Fibroblast of mammary gland (primary cell): ENCODE data around the gene WNT6.

Experiments
- DNase-seq: peaks from one replicate; pipeline ENCODE4 v3.0.0-alpha.2; 2010; ENCODE audit warnings: low read depth
- H3K4me3 ChIP-seq: 2 replicates; pipeline ENCODE4 v1.5.1; 2011; ENCODE audit warnings: low read depth, mild to moderate bottlenecking, low read length, moderate library complexity; ENCODE audit not compliant: control insufficient read depth
- TF ChIP-seq, protein P1 (sequence below): conservative IDR thresholded peaks from 2 replicates; pipeline ENCODE4 v1.5.1; 2011; ENCODE audit warnings: low read depth, low read length, inconsistent platforms; ENCODE audit not compliant: control insufficient read depth, insufficient read depth

The WNT6 gene

DNA sequence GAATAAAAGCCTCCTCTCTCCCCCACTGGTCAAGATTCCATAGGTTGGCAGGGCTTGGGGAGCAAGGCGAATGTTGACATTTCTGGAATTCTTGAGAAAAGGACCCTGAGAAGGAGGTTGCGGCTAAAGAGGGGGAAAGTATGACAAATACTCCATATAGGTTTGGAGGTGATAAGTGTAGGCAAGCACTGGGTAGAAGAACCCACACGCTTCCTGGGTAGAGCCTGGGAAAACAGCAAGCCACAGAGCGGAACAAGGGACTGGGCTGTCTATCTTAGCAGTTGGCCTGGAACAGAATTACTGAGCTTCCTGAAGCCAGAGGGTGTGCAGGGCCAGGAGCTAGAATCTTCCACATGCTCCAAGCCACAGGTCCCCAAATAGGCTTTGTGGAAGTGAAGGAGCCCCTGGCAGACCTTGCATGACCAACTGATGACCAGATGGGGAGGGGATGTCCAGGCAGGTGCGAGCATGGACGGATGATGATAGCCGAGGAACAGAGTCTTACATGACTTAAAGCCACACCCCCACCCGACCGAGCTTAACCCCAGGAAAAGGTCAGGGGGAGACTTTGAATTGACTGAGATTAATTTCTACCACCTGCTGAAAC, 37.9 kb upstream of the WNT6 start:
- no peak for DNase-seq
- no peak overlapping the region for H3K4me3 ChIP-seq
- TF ChIP-seq, protein P1, sequence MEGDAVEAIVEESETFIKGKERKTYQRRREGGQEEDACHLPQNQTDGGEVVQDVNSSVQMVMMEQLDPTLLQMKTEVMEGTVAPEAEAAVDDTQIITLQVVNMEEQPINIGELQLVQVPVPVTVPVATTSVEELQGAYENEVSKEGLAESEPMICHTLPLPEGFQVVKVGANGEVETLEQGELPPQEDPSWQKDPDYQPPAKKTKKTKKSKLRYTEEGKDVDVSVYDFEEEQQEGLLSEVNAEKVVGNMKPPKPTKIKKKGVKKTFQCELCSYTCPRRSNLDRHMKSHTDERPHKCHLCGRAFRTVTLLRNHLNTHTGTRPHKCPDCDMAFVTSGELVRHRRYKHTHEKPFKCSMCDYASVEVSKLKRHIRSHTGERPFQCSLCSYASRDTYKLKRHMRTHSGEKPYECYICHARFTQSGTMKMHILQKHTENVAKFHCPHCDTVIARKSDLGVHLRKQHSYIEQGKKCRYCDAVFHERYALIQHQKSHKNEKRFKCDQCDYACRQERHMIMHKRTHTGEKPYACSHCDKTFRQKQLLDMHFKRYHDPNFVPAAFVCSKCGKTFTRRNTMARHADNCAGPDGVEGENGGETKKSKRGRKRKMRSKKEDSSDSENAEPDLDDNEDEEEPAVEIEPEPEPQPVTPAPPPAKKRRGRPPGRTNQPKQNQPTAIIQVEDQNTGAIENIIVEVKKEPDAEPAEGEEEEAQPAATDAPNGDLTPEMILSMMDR = no peak

DNA sequence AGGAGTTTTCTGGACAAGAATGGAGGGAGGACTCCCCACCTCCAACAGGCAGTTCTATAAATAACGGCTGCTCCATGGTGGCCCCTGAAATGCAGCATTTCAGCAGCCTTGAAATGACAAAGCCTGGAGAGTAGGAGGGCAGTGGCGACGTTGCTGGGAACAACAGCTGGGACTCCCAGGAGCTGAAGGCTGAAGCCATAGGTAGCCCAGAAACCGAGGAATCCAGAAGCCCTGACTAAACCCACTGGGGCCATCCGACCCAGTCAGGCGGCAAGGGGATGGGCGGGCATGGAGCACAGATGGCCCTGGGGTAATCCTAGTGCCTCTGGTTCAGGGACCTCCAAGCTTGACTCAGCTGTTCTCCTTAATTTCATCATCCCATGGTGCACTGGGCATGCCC, 37.0 kb upstream of the WNT6 start:
- H3K4me3 ChIP-seq = no peak overlapping the region
- no peak for DNase-seq
- TF ChIP-seq, protein P1 = no peak

DNA sequence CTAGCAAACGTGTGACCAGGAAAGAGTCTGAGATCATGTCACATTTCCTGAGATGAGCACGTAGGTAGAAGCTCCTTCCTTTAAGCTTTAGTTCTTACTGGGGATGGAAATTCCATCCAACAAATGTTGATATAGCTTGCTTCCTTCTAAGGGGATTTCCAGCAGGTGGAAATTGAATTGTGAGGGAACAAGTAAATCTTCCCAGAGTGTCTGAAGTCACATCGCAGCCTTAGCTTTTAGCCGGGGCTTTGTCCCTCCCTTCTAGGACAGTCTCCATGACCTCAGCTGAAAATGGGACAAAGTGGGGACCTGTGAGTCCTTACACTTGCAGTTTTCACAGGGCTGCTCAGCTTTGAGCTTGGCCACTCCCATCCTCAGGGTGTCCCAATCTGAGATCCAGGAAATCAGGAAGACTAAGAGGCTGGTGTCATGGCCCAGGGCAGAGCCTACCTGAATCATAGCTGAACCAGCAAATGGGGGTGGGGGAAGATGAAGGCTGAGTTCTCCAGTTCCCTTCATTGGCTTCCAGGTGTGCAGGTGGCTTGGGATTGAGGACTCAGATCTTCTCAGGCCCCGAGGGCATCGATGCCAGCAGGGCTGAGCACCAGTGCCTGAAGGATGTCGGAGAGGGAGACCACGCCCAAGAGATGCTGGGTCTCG, 36.3 kb upstream of the WNT6 start:
- TF ChIP-seq, protein P1 = no peak
- no peak for DNase-seq
- no peak overlapping the region for H3K4me3 ChIP-seq

DNA sequence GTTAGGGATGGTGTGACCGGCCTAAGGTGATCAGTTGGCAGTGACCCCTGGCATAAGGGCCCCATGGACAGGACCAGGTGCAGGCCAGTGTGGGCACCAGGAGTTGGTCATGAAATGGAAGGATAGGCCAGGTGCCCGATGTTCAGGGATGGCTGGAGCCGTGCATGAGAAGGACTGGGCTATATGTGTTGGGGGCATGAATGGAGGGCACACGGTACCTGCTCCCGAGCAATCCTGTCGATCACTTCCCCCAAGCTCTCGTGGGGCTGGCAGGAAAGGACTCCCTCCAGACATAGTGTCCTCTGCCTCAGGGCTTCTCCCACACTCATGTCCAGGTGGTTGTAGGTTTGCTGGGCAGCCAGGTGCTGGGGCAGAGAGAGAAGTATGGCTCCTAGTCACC, 35.6 kb upstream of the WNT6 start:
- H3K4me3 ChIP-seq = no peak overlapping the region
- DNase-seq = no peak
- TF ChIP-seq, protein P1 = no peak

DNA sequence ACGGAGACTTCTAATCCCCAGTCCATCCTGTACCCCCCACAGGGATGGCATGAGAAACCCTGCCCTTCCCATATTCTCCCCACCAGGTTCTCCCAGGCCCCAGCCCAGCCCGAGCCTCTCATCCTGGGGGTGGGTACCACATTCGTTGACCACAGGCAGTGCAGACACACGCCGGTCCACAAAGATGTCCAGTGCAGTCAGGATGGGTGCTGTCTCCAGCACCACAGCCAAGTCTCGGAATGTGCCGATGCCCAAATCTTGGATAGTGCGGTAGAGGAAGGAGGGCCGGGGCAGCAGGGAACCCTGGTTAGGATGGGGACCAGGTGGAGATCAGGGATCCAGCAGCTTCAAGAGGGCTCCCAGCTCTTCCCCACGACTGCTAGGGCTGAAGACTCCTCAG, 32.8 kb upstream of the WNT6 start:
- TF ChIP-seq, protein P1 = no peak
- no peak overlapping the region for H3K4me3 ChIP-seq
- DNase-seq = no peak

DNA sequence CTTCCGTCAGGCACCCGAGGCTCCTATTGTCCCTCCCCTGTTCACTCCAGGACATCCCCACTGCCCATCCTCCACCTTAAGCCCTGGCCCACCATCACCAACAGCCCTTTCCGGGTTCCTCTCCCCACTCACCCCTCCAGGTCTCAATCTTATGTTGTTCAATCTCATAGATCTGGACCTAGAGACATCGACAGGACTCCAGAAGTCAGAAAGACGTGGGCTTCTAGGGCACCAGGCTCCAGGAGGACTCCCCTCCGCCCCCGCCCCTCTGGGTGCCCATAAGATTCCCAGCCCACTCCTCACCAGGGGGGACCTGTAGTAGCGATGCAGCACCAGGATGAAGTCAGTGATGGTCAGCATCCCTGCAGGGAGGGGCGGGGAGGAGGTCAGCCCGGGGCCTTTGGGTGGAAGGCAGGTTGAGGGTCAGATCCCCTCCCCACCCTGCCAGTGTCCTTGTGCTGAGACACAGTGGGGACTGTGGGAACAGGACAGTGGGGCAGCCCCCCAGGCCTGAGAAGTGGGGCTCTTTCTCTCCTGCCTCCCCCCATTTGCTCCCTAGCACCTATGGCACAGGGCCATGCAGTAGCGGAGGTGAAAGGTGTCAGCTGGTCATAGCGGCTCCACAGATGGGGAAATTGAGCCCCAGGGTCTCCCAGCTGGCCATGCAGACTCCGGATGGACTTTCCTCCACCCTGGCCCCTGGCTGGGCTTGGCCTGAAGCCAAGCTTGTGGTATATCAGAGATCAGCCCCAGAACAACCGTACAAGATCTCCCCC, 31.7 kb upstream of the WNT6 start:
- no peak for DNase-seq
- TF ChIP-seq, protein P1 = no peak

More for the DNA sequence above, 31.7 kb upstream of the WNT6 start:
- no peak overlapping the region for H3K4me3 ChIP-seq
